WTC11 (cell line): Measurements from ENCODE around the gene TCTN1. TPM values are rescaled to one million over a fixed set of nuclear protein-coding genes. Genes with fewer than 3 reads are reported as not detected.

ENCODE experiments used
- ATAC-seq: fragments of 200-7000 bp; cut with Tn5 transposase; 2 replicates; pipeline ENCODE4 v1.10.0; 2021; ENCODE audit warnings: mild to moderate bottlenecking, moderate library complexity
- CTCF ChIA-PET: fragments of 300-600 bp; sonication (Branson Sonifier 250); formaldehyde crosslinking; loops from one replicate; lab custom pipeline; 2021; ENCODE audit warnings: antibody characterized with exemption; lab: Charles Lee
- POLR2A ChIA-PET: fragments of 350-600 bp; sonication (Branson Sonifier 250); formaldehyde crosslinking; loops from one replicate; lab custom pipeline; 2021; ENCODE audit warnings: antibody characterized with exemption; lab: Charles Lee
- DNase-seq: peaks from one replicate; pipeline ENCODE4 v3.0.0; 2021; ENCODE audit warnings: low spot score
- H3K27ac Mint-ChIP-seq: 2 replicates; pipeline ENCODE4 v1.8.0; 2021; ENCODE audit warnings: mixed read lengths
- H3K27me3 Mint-ChIP-seq: 2 replicates; pipeline ENCODE4 v1.8.0; 2021; ENCODE audit warnings: low read depth, mild to moderate bottlenecking, moderate library complexity, mixed read lengths
- H3K36me3 Mint-ChIP-seq: 2 replicates; pipeline ENCODE4 v1.8.0; 2021; ENCODE audit warnings: mixed read lengths
- H3K4me1 Mint-ChIP-seq: 2 replicates; pipeline ENCODE4 v1.8.0; 2022; ENCODE audit warnings: mixed read lengths
- H3K4me3 Mint-ChIP-seq: 2 replicates; pipeline ENCODE4 v1.8.0; 2021; ENCODE audit warnings: mild to moderate bottlenecking, moderate library complexity, mixed read lengths
- H3K9me3 Mint-ChIP-seq: 2 replicates; pipeline ENCODE4 v1.8.0; 2021; ENCODE audit warnings: mixed read lengths
- ATF2 ChIP-seq: sonication (generic); formaldehyde crosslinking; IDR thresholded peaks from 2 replicates; pipeline ENCODE4 v1.8.1; 2022; ENCODE audit warnings: low read depth, missing genetic modification reagents, borderline replicate concordance
- CDX4 ChIP-seq: fragments of 250-450 bp; sonication (Bioruptor Pico); IDR thresholded peaks from 2 replicates; pipeline ENCODE4 v1.9.0; 2021; ENCODE audit warnings: moderate library complexity, mild to moderate bottlenecking, inconsistent platforms, borderline replicate concordance
- CREB1 ChIP-seq: sonication (generic); formaldehyde crosslinking; IDR thresholded peaks from 2 replicates; pipeline ENCODE4 v1.8.0; 2023; ENCODE audit warnings: mild to moderate bottlenecking, missing genetic modification reagents
- CREM ChIP-seq: sonication (generic); formaldehyde crosslinking; IDR thresholded peaks from 2 replicates; pipeline ENCODE4 v1.8.1; 2022; ENCODE audit warnings: mild to moderate bottlenecking, missing genetic modification reagents, moderate library complexity
- E2F4 ChIP-seq: sonication (generic); formaldehyde crosslinking; IDR thresholded peaks from 2 replicates; pipeline ENCODE4 v1.8.1; 2022; ENCODE audit warnings: low read depth, mild to moderate bottlenecking, moderate library complexity, missing genetic modification reagents, borderline replicate concordance
- ELF4 ChIP-seq: sonication (generic); formaldehyde crosslinking; IDR thresholded peaks from 2 replicates; pipeline ENCODE4 v1.8.1; 2022; ENCODE audit warnings: low read depth, mild to moderate bottlenecking, moderate library complexity, missing genetic modification reagents
- FOXP4 ChIP-seq: sonication (generic); formaldehyde crosslinking; IDR thresholded peaks from 2 replicates; pipeline ENCODE4 v1.8.0; 2022; ENCODE audit warnings: mild to moderate bottlenecking, missing genetic modification reagents
- GABPB1 ChIP-seq: sonication (generic); formaldehyde crosslinking; IDR thresholded peaks from 2 replicates; pipeline ENCODE4 v1.8.1; 2023; ENCODE audit warnings: mild to moderate bottlenecking, missing genetic modification reagents
- IRF2 ChIP-seq: sonication (generic); formaldehyde crosslinking; IDR thresholded peaks from 2 replicates; pipeline ENCODE4 v1.8.0; 2022; ENCODE audit warnings: low read depth, missing genetic modification reagents, borderline replicate concordance
- JUN ChIP-seq: sonication (generic); formaldehyde crosslinking; IDR thresholded peaks from 2 replicates; pipeline ENCODE4 v1.8.0; 2023; ENCODE audit warnings: mild to moderate bottlenecking, missing genetic modification reagents
- KAT7 ChIP-seq: sonication (generic); formaldehyde crosslinking; IDR thresholded peaks from 2 replicates; pipeline ENCODE4 v1.8.1; 2023; ENCODE audit warnings: missing genetic modification reagents, mild to moderate bottlenecking, borderline replicate concordance
- MYBL2 ChIP-seq: sonication (generic); formaldehyde crosslinking; IDR thresholded peaks from 2 replicates; pipeline ENCODE4 v1.8.1; 2023; ENCODE audit warnings: mild to moderate bottlenecking, moderate library complexity, missing genetic modification reagents
- NR2C2 ChIP-seq: sonication (generic); formaldehyde crosslinking; IDR thresholded peaks from 2 replicates; pipeline ENCODE4 v1.8.0; 2022; ENCODE audit warnings: mild to moderate bottlenecking, missing genetic modification reagents
- PRDM15 ChIP-seq: sonication (generic); formaldehyde crosslinking; IDR thresholded peaks from 2 replicates; pipeline ENCODE4 v1.8.0; 2022; ENCODE audit warnings: missing genetic modification reagents
- SOX15 ChIP-seq: fragments of 250-450 bp; sonication (Bioruptor Pico); IDR thresholded peaks from 2 replicates; pipeline ENCODE4 v1.9.0; 2021; ENCODE audit warnings: mild to moderate bottlenecking
- STAT6 ChIP-seq: sonication (generic); formaldehyde crosslinking; conservative IDR thresholded peaks from 2 replicates; pipeline ENCODE4 v1.8.1; 2023; ENCODE audit warnings: mild to moderate bottlenecking, low read depth, missing genetic modification reagents, moderate library complexity
- USF2 ChIP-seq: sonication (generic); formaldehyde crosslinking; IDR thresholded peaks from 2 replicates; pipeline ENCODE4 v1.8.1; 2023; ENCODE audit warnings: mild to moderate bottlenecking, missing genetic modification reagents, moderate library complexity
- ZBTB21 ChIP-seq: sonication (generic); formaldehyde crosslinking; IDR thresholded peaks from 2 replicates; pipeline ENCODE4 v1.8.1; 2023; ENCODE audit warnings: mild to moderate bottlenecking, missing genetic modification reagents, borderline replicate concordance
- ZBTB43 ChIP-seq: sonication (generic); formaldehyde crosslinking; IDR thresholded peaks from 2 replicates; pipeline ENCODE4 v1.8.1; 2023; ENCODE audit warnings: mild to moderate bottlenecking, missing genetic modification reagents
- total RNA-seq: library from RNA; stranded (reverse); gene quantifications from 3 replicates; pipeline ENCODE4 v1.2.3, GENCODE V29; 2021

TCTN1 gene
- total RNA-seq, 1 experiment from 2014 or later: 10.3 TPM

GRCh38 chr12:110591451-110592051 lies 22.4 kb upstream of the TCTN1 start (continued):
- no peak for TF ChIP-seq IRF2 (CRISPR knock-in tag)

GRCh38 chr12:110592078-110592477 lies 21.9 kb upstream of the TCTN1 start:
- Mint-ChIP-seq H3K9me3 (no peaks in the 10 kb centered on the region), H3K27me3 (no peaks in the 10 kb centered on the region), H3K4me3 (no peak overlapping the region), H3K27ac (no peak overlapping the region), H3K36me3 (no peaks in the 10 kb centered on the region), H3K4me1 (peaks cover 14% of the 10 kb centered on the region)
- POLR2A ChIA-PET: interaction anchor here (0.7 kb wide), 1 partner anchor 399 kb away, joined by 3 read pairs; no protein-coding TSS in a partner anchor
- no peak for ATAC-seq
- no peak for DNase-seq
- CTCF ChIA-PET: interaction anchor here (0.9 to 1.2 kb wide), 2 partner anchors 9 to 142 kb away, joined by 3 read pairs; partner anchors contain the start of gene ARPC3
- TF ChIP-seq ZBTB43 (CRISPR knock-in tag) (no peak), JUN (CRISPR knock-in tag) (no peak), CREM (CRISPR knock-in tag) (no peak), ATF2 (CRISPR knock-in tag) (no peak), USF2 (no peak), NR2C2 (CRISPR knock-in tag) (no peak), CREB1 (CRISPR knock-in tag) (no peak), GABPB1 (CRISPR knock-in tag) (no peak), ELF4 (no peak), KAT7 (CRISPR knock-in tag) (no peak), STAT6 (no peak), PRDM15 (CRISPR knock-in tag) (no peak), FOXP4 (CRISPR knock-in tag) (no peak), SOX15 (CRISPR knock-in tag) (no peak), CDX4 (CRISPR knock-in tag) (no peak), ZBTB21 (no peak), E2F4 (CRISPR knock-in tag) (no peak), MYBL2 (CRISPR knock-in tag) (no peak)
